Neuronal stem cell (in vitro differentiated cells): Measurements from ENCODE around the gene CASK.

Source experiments
- DNase-seq: peaks from one replicate; pipeline ENCODE4 v3.0.0-alpha.2; 2013; ENCODE audit warnings: low spot score
- H2AFZ ChIP-seq: one replicate; pipeline ENCODE4 v1.6.1; 2013; ENCODE audit warnings: mild to moderate bottlenecking, low read length, inconsistent platforms
- H2AK5ac ChIP-seq: 2 replicates; pipeline ENCODE4 v1.6.1; 2013; ENCODE audit warnings: low read depth, mild to moderate bottlenecking, inconsistent platforms, low read length, moderate library complexity, mixed read lengths
- H2BK120ac ChIP-seq: 2 replicates; pipeline ENCODE4 v1.6.1; 2013; ENCODE audit warnings: low read depth, mild to moderate bottlenecking, inconsistent platforms, low read length, moderate library complexity, mixed read lengths
- H2BK12ac ChIP-seq: one replicate; pipeline ENCODE4 v1.6.1; 2013; ENCODE audit warnings: low read length, inconsistent platforms
- H2BK15ac ChIP-seq: 2 replicates; pipeline ENCODE4 v1.6.1; 2013; ENCODE audit warnings: mild to moderate bottlenecking, low read length, inconsistent platforms, mixed read lengths
- H2BK5ac ChIP-seq: one replicate; pipeline ENCODE4 v1.6.1; 2013; ENCODE audit warnings: inconsistent platforms, mild to moderate bottlenecking, low read length, moderate library complexity
- H3K14ac ChIP-seq: one replicate; pipeline ENCODE4 v1.6.1; 2013; ENCODE audit warnings: low read length, inconsistent platforms
- H3K18ac ChIP-seq: 2 replicates; pipeline ENCODE4 v1.6.1; 2013; ENCODE audit warnings: low read length, inconsistent platforms
- H3K23ac ChIP-seq: 2 replicates; pipeline ENCODE4 v1.6.1; 2013; ENCODE audit warnings: low read depth, mild to moderate bottlenecking, mixed read lengths, low read length, inconsistent platforms; ENCODE audit not compliant: poor library complexity
- H3K27ac ChIP-seq: replicated peaks from 3 replicates; pipeline ENCODE4 v1.5.1; 2013; ENCODE audit warnings: low read length, inconsistent platforms
- H3K27me3 ChIP-seq, 3 experiments: 2 replicates each; pipeline ENCODE4 v1.6.1; 2013; ENCODE audit warnings: low read length in 3 of 3, mild to moderate bottlenecking in 2 of 3, inconsistent platforms in 1 of 3, low read depth in 1 of 3, mixed read lengths in 1 of 3, moderate library complexity in 1 of 3; ENCODE audit not compliant: control insufficient read depth in 3 of 3, insufficient read depth in 3 of 3
- H3K36me3 ChIP-seq, 2 donors: replicated peaks in 1 of 2; 2 replicates each; pipeline ENCODE4 v1.6.1; 2013; ENCODE audit warnings: low read length in 2 of 2; ENCODE audit not compliant: control insufficient read depth in 2 of 2, insufficient read depth in 2 of 2
- H3K4ac ChIP-seq: 2 replicates; pipeline ENCODE4 v1.6.1; 2013; ENCODE audit warnings: inconsistent platforms, mild to moderate bottlenecking, low read length, moderate library complexity
- H3K4me1 ChIP-seq, 2 donors: 1 replicate in 1 of 2; 2 replicates in 1 of 2; pipeline ENCODE4 v1.6.1; 2013; ENCODE audit warnings: low read length in 2 of 2, low read depth in 1 of 2; ENCODE audit not compliant: control insufficient read depth in 2 of 2, insufficient read depth in 1 of 2
- H3K4me2 ChIP-seq: one replicate; pipeline ENCODE4 v1.6.1; 2013; ENCODE audit warnings: mild to moderate bottlenecking, low read length, inconsistent platforms; ENCODE audit not compliant: insufficient read depth, poor library complexity, severe bottlenecking
- H3K4me3 ChIP-seq, 2 donors: 2 replicates each; pipeline ENCODE4 v1.5.1; 2013; ENCODE audit warnings: low read length in 2 of 2, mild to moderate bottlenecking in 2 of 2, inconsistent platforms in 1 of 2, moderate library complexity in 1 of 2
- H3K79me1 ChIP-seq: one replicate; pipeline ENCODE4 v1.6.1; 2013; ENCODE audit warnings: low read depth, mild to moderate bottlenecking, inconsistent platforms, low read length, moderate library complexity
- H3K9ac ChIP-seq: one replicate; pipeline ENCODE4 v1.6.1; 2013; ENCODE audit warnings: mild to moderate bottlenecking, low read depth, low read length, inconsistent platforms; ENCODE audit not compliant: poor library complexity
- H3K9me3 ChIP-seq, 2 donors: replicated peaks in 1 of 2; 2 replicates each; pipeline versions ENCODE3 to v1.6.1; 2013; ENCODE audit warnings: low read length in 2 of 2, mild to moderate bottlenecking in 2 of 2, inconsistent platforms in 1 of 2, low read depth in 1 of 2, mixed read lengths in 1 of 2, moderate library complexity in 1 of 2; ENCODE audit not compliant: control insufficient read depth in 2 of 2, insufficient read depth in 1 of 2
- H4K8ac ChIP-seq: one replicate; pipeline ENCODE4 v1.6.1; 2013; ENCODE audit warnings: low read depth, mild to moderate bottlenecking, inconsistent platforms, low read length, moderate library complexity
- H4K91ac ChIP-seq: one replicate; pipeline ENCODE4 v1.6.1; 2013; ENCODE audit warnings: low read length, low read depth, mild to moderate bottlenecking, inconsistent platforms; ENCODE audit not compliant: poor library complexity
- WGBS, 2 donors: extraction: QIAGEN DNeasy Blood & Tissue Kit; methylation state at CpG; one replicate each; pipeline ENCODE4 v1.1.7; 2013; ENCODE audit warnings: missing lambda C conversion rate in 2 of 2, mixed read lengths in 1 of 2; ENCODE audit not compliant: insufficient read length in 2 of 2, insufficient replicate concordance in 1 of 2; ENCODE audit errors: extremely low coverage in 2 of 2; 5-methylcytosine and 5-hydroxymethylcytosine counted together

The CASK gene

DNA sequence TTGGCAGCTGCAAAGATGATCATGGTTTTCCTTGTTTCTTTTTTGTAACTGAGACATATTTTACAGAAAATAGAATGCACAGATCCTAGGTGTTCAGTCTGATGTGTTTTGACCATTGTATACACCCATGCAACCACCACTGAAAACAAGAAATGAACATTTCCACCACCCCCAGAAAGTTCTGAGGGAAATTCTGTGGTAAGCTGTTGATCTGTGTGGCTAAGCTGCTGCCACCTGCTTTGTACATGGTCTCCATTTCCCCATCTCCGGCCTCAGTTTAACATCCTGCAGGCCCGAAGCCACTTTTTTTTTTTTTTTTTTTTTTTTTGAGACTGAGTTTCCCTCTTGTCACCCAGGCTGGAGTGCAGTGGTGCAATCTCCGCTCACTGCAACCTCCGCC is 411.0 kb downstream of the CASK start:
- no peaks in the 10 kb centered on the region for H3K79me1 ChIP-seq
- DNase-seq, result no peak
- no peak overlapping the region for H2BK12ac ChIP-seq
- H3K9ac ChIP-seq, result no peak overlapping the region
- WGBS, 2 donors, result no CpG with 5 or more reads among the region's 4 CpGs
- no peak overlapping the region for H3K4ac ChIP-seq
- no peaks in the 10 kb centered on the region for H3K27me3 ChIP-seq
- no peaks in the 10 kb centered on the region for H3K36me3 ChIP-seq
- H2AFZ ChIP-seq, result no peak overlapping the region
- no peak overlapping the region for H2BK120ac ChIP-seq
- no peak overlapping the region for H4K91ac ChIP-seq
- H3K27ac ChIP-seq, result no peak overlapping the region
- H3K23ac ChIP-seq, result no peak overlapping the region
- H2AK5ac ChIP-seq, result no peak overlapping the region
- no peak overlapping the region for H4K8ac ChIP-seq
- H3K4me1 ChIP-seq, result peaks cover 11 to 15% of the 10 kb centered on the region in 2 donors
- H2BK5ac ChIP-seq, result no peak overlapping the region
- H3K18ac ChIP-seq, result no peak overlapping the region
- H3K9me3 ChIP-seq, result no peaks in the 10 kb centered on the region
- no peak overlapping the region for H3K14ac ChIP-seq
- no peak overlapping the region for H3K4me3 ChIP-seq
- H2BK15ac ChIP-seq, result no peak overlapping the region
- no peak overlapping the region for H3K4me2 ChIP-seq

DNA sequence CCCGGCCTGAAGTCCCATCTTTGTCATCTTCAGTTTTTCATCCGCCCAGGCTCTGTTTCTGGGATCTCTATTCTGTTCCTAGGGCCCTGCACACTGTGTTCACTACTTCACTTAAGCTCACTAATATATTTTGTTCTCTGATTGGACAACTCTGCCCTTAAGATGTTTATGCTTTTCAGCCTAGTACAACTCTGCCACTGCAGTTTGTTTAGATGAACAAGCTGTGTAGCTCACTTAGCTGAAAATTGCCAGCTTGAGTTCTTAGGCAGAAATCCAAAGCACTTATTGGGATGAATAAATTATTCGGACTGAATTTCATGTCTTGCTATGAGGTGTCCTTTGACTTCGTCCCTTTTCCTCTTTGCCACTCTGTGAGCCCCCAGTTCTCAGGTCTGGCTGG is 415.4 kb downstream of the CASK start:
- Histone ChIP-seq H3K27me3 (no peaks in the 10 kb centered on the region), H3K14ac (no peak overlapping the region), H3K4ac (no peak overlapping the region), H3K9ac (no peak overlapping the region), H3K4me3 (no peak overlapping the region), H3K36me3 (no peaks in the 10 kb centered on the region), H3K23ac (no peak overlapping the region), H2BK15ac (no peak overlapping the region), H4K8ac (no peak overlapping the region), H3K18ac (no peak overlapping the region), H2BK5ac (no peak overlapping the region), H2AFZ (peak overlapping the region; percentile 22), H3K9me3 (no peaks in the 10 kb centered on the region), H2BK120ac (no peak overlapping the region), H2BK12ac (no peak overlapping the region), H3K4me1 (no peaks in the 10 kb centered on the region), H3K79me1 (no peaks in the 10 kb centered on the region), H2AK5ac (no peak overlapping the region), H3K4me2 (no peak overlapping the region), H3K27ac (no peak overlapping the region), H4K91ac (no peak overlapping the region)
- WGBS, 2 donors, result no CpG with 5 or more reads among the region's 4 CpGs
- DNase-seq, result no peak

- Histone ChIP-seq H2AFZ (no peak overlapping the region), H2BK5ac (no peak overlapping the region), H2BK15ac (no peak overlapping the region), H3K4me2 (no peak overlapping the region), H3K27ac (no peak overlapping the region), H3K36me3 (no peaks in the 10 kb centered on the region), H4K91ac (no peak overlapping the region), H3K4ac (no peak overlapping the region), H3K18ac (no peak overlapping the region), H3K23ac (no peak overlapping the region), H3K9me3 (no peaks in the 10 kb centered on the region), H3K4me1 (no peaks in the 10 kb centered on the region), H2BK12ac (no peak overlapping the region), H2BK120ac (no peak overlapping the region), H3K79me1 (no peaks in the 10 kb centered on the region), H3K4me3 (no peak overlapping the region), H3K14ac (no peak overlapping the region), H3K9ac (no peak overlapping the region), H4K8ac (no peak overlapping the region), H2AK5ac (no peak overlapping the region), H3K27me3 (no peaks in the 10 kb centered on the region)
- DNase-seq, result no peak
- no CpG with 5 or more reads among the region's 1 CpG for WGBS, 2 donors
Observed at GRCh38 chrX:41502004-41502403, 421.4 kb downstream of the CASK start.

- Histone ChIP-seq H3K14ac (no peak overlapping the region), H2AK5ac (peak overlapping the region; percentile 26), H3K79me1 (no peaks in the 10 kb centered on the region), H2BK15ac (no peak overlapping the region), H2AFZ (no peak overlapping the region), H2BK5ac (no peak overlapping the region), H3K4me3 (no peak overlapping the region), H3K27me3 (no peaks in the 10 kb centered on the region), H3K4me2 (no peak overlapping the region), H3K4ac (no peak overlapping the region), H3K9me3 (no peaks in the 10 kb centered on the region), H3K27ac (no peak overlapping the region), H4K8ac (no peak overlapping the region), H3K18ac (peak overlapping the region; percentile 48), H3K4me1 (no peaks in the 10 kb centered on the region), H2BK12ac (peak overlapping the region; percentile 30), H2BK120ac (no peak overlapping the region), H4K91ac (no peak overlapping the region), H3K23ac (no peak overlapping the region), H3K9ac (no peak overlapping the region), H3K36me3 (no peaks in the 10 kb centered on the region)
- no peak for DNase-seq
- no CpG with 5 or more reads among the region's 3 CpGs for WGBS, 2 donors
Observed at GRCh38 chrX:41499984-41500383, 423.4 kb downstream of the CASK start.
